NCI-H82 treated with DMSO at 0.1 percent for 48 hours (cell line): ENCODE data around the gene AGAP1.
"Not testable (repeated sequence)": the region's sequence is repeated elsewhere in the genome, so short reads cannot be mapped to it uniquely, and the experiment has no call there.

Experiments
- DNase-seq: peaks from one replicate; lab custom pipeline; 2025; ENCODE audit not compliant: unreplicated experiment; lab: John Stamatoyannopoulos, UW

Gene AGAP1

DNA sequence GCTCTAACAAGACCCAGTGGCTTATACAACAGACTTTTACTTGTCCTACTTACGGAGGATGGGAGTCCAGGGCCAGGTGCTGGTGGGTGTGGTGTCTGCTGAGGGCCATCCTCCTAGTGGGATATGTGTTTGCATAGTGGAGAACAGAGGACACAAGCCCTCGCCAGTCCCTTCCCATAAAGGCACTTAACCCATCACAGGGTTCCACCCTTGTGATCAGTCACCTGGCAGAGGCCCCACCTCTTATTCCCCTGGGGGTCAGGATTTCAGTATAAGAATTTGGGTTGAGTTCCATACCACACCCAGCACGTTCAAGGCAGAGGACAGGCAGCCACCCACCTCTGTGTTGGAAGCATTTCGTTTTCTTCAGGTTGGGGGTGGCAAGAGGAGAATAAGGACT is 259.0 kb downstream of the AGAP1 start:
- no peak for DNase-seq

DNA sequence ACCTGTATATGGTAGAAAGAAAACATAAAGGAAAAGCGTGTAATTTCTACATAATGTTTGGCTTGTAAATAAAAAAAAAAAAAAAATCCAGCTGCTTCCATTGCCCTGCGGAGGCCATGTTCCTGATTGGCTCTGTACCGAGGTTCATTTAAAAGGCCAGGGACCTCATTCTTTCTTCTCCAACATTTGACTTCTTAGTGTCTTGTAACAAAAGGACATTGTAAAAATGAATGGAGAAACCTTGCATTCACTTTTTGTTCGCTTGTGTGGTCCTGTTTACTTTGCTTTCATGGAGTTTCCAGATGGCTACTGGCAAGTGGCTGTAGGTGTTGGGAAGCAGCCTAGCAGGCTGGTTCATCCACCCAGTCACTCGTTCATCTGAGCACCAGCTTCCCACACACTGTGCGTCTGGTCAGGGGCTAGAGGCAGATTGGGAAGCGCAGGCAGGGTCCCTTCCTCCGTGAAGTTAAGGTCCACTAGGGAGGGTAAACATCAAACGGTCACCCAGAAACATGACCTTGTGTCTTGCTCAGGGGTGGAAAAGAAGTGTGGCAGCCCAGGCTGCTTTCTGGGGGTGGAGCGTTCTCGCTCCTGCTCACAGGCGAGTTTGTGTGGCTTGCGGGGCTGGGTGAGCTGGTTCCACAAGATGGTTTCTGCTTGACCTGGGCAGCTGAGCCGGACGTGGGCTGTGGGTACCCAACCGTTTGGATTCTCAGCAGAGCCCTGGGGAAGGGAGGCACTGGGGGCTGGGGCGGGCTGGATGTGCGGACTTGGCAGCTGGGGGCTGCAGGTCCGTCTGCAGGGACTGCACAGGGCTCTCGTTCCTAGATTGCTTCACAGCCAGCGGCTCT is 260.7 kb downstream of the AGAP1 start:
- DNase-seq = no peak

DNA sequence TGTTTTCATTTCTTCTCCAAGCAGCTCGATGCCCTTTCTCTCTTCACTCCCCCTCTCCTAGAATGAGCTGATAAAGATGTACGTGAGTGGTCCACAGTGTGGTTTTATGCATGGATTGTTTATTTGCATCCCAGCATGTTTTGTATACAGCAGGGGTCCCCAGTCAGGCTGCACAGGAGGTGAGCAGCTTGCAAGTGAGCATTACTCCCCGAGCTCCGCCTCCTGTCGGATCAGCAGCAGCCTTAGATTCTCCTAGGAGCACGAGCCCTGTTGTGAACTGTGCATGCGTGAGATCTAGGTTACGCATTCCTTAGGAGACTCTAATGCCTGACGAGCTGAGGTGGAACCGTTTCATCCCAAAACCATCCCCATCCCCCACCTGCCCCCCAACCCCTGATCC is 262.6 kb downstream of the AGAP1 start:
- no peak for DNase-seq

DNA sequence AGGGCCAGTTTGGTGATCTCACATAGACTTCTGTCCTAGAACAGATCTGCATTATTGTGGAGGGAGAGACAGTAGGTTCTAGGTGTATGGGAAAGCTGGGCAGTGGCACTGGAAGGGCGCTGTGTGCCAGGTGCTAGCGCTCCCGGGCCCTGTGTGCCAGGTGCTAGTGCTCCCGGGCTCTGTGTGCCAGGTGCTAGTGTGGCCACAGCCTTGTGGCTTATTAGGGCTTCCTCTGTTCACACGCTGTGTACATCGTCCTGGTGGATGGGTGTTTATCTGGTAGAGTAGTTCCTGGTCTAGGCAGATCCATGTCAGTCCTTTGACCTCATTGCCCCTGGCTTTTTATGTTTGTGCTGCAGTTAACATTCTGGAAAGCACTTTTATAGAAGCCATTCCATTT is 263.4 kb downstream of the AGAP1 start:
- no peak for DNase-seq

DNA sequence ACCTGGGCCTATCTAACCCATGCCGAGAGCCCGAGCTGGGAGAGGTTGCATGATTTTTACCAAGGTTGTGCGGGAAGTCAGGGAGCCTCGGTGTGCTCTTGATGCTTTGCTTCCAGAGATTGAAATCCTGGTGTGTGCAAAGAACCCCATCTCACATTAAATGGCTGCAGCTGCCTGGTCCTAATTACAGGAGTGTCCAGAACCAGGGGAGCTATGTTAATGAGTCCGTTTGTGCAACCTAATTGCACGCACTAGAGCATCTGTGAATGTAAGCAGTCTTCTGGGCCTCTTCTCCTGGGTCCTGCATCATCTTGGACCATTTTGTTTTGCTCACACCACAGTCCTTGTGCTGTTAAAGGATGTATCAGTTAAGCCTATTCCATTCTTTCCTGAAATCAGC is 263.8 kb downstream of the AGAP1 start:
- no peak for DNase-seq

DNA sequence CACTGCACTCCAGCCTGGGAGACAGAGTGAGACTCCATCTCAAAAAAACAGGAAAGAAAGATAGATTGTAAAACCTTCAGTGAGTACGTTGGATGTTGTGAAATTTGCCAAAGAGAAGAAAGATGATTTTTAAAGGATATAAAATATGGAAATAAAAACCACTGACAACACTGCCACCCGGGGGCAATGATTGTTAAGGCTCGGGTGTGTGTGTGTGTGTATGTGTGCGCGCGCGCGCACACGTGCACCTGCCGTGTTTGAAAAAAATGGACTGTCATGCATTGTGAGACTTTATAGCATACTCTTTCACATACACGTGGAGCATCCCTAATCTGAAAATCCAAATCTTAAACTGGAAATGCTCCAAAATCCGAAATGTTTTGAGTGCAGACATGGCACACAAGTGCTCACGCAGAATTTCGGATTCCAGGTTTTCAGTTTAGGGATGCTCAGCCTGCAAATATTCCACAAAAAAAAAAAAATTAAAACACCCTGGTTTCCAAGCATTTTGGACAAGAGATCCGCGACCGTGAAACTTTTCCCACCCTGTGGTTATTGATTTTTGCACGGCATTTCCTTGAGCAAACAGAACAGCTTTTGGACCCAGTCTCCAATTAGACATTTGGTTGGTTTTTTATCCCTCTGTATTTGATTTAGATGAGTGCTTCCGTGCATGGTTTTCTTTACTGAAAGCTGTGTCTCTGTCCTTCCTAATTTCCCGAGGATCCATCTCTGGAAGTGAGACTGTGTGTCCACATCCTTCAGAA is 269.2 kb downstream of the AGAP1 start:
- DNase-seq = no peak

DNA sequence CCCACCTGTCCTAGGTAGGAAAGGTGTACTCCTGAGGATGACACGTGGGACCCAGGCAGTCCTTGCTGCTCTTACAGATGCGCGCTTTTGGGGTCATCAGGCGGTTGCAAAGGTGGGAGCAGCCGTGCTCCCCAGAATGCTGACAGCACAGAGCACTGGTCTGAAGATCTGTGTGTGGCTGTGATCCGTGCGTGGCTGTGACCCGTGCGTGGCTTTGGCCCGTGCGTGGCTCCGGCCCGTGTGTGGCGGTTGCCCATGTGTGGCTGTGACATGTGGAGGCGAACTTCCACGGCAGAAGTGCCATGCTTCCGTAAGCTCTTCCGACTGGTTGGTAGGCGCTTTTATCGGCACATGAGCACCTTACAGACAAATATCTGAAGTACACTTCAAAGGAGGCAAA is 270.0 kb downstream of the AGAP1 start:
- no peak for DNase-seq

DNA sequence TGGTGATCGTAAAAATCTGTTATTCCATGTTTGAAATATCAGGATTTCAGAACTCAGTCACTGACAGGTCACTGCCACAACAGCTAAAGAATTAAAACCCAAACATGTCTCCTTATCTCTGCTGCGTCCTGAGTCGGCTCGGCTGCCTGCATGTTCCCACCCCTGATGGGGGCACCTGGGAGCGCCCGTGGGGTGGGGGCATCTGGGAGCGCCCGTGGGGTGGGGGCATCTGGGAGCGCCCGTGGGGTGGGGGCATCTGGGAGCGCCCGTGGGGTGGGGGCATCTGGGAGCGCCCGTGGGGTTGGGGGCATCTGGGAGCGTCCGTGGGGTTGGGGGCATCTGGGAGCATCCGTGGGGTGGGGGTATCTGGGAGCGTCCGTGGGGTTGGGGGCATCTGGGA is 270.6 kb downstream of the AGAP1 start:
- DNase-seq = not testable (repeated sequence)

DNA sequence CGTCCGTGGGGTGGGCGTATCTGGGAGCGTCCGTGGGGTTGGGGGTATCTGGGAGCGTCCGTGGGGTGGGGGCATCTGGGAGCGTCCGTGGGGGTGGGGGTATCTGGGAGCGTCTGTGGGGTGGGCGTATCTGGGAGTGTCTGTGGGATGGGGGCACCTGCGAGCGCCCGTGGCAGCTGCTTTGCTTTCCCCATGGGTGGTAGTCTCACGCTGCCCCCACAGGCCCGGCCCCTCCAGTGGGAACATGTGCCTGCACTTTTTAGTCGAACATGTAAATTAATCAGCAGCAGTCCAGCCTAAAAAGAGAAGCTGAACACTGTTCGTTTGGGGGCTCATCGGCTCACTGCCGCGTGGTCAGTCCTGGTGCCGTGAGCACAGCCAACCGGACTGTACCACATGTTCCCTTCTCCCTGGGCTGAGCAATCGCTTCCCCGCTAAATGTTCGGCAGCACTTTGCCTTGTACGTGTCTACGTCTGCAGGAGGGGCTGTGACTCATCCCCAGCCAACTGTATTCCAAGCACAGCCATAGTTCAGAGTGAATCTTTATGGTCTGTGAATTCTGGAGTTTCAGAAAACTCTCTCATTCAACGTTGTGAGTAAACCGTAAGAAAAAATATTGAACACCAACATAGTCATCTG is 271.5 kb downstream of the AGAP1 start:
- no peak for DNase-seq

DNA sequence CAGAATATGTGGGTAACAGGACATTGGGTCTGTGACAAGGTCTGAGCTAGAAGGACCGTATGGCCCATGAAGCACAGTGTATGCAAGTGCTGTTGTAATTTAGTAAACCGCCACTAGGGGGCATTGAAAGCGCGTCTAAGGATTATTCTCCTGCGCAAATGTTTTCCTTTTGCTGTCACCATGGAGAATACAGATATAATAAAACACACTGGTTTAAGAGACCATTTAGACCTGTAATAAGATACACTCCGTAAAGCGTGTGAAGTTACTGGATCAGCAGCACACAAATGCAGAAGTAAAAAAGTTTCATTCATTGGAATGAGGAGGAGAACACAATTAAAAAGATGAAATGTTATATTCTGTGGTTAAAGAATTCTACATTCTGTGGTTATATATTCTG is 272.4 kb downstream of the AGAP1 start:
- DNase-seq = peak; percentile 34

DNA sequence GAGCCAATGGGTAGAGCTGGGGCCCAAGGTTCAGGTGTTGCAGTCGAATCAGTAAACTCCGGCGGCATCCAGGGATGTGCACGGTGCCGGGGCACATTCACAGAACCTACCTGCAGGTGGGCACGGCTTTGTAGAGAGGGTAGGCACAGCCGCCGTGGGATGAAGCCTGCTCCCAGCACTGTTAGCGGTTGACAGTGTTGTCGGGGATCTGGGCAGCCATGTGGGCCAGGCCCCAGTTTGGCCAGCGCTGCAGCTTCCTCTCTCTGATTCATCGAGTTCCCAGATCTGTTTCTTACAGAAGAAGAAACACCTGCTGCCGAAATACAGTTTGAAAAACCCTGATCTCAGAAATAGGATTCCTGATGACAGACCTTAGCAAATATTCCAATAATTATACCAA is 274.8 kb downstream of the AGAP1 start:
- DNase-seq = no peak

DNA sequence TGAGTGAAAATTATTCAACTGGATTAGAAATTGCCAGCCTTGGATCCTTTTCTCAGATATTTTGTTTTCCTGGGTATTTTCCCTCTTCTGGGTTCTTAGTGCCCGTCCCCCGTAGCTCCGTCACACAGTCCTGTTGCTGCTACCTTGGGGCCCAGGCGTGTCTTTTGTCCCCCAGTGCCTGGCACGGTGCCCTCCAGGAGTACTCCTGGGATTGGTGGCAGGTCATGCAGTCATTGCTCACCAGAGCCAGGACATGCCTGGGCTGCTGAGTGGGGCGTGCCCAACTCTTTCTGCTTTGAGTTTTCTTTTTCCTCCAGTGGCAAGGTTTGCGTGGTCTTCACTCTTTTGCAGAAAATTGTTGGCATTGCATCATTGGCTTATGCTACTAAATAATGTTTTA is 275.2 kb downstream of the AGAP1 start:
- DNase-seq = no peak

DNA sequence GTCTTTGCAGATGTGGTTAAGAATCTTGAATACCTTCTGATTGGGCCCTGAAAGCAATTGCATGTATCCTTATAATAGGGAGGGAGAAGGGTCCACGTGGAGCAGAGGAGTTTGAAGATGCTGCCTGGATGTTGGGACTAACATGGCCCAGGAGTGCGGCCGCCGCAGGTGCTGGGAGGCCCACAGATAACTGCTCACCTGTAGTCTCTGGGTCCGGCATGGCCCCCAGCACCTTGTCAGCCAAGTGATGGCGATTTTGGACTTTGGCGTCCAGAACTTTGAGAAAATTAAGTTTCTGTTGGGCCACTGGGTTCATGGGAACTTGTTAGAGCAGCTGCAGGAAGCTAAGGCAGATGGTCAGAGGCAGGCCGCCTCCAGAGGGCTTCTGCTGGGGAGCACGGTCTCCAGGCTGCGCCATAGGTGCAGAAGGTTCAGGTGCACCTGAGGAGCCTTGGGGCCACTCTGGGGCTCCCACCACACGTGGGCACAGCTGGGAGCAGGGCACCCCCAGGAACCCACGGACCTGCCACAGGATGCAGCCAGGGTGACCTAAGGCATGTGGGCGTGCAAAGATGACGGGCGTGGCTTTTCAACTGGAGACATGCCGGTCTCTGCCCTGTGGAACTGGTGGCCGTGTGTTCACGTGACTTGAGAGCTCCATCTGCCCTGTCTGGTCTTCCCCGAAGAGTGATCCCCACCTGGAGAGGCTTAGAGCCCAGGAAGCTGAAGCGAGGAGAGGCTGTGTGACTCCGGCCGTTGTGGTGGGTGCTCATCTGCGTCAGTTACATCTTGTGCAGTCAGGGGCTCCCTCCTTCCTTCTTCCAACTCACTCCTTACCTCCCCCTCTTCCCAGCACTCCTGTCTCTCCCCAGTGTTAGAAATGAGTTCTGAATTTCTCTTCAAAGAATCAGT is 277.3 kb downstream of the AGAP1 start:
- DNase-seq = no peak

DNA sequence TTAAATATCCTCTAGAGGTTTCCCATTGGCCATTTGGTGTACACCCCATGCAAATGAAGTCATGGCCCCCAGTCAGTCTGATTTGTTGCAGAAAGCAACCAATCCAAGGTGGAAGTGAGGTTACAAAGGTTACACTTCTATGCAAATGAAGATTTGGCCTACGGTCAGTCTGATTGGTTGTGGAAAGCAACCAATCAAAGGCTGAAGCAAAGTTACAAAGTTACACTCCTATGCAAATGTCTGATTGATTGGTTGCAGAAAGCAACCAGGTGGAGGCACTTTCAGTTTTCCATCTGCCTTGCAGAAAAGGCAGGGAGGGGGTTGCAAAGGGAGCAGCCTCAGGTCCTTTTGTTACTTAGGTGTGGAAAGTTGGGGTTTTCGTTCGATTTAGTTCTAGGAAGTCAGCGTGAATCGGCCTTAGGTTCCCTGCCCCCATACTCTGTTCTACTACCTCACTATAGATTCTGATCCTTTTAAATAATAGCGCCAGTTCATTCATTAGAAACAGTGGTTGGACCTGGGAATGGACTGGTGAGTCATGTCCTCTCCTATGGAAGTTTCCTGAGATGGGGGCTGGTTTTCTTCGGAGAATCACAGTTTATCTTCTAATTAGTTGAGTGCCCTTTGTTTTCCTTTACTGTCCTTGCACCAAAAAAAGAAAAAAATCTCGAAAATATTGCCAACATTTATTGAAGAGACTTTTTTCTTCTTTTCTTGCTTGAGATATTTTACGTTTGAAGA is 279.5 kb downstream of the AGAP1 start:
- no peak for DNase-seq

DNA sequence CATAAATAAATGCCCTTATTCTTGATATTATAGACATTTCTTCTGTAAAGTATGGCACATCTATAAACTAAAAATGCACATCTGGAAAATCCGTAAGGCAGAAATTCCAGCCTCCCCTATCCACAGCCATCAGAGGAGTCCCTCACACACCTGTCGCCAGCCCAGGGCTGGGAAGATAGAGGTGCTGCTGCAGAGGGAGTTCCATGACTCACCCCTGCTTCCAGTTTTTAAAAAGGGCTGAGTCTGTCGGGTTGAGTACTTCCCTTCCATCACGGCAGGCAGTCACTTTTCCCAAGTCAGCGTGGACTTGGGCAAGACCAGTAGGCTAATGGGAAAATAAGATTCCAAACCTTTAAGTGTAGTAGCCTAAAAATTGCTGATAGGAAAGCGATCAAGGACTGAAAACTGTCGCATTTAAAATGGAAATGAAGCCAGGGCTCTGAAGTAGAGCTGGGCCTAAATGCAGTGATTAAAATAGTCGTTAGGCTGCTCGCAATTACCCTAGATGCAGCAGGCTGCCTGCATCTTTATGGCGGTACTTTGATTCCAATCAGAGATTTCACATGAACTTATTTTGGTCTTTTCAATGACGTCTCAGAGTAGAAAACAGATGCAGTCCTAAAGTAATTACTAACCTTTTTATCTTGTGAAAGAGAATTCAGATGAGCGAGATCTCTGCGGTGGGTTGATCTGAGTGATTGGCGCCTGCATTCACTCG is 280.5 kb downstream of the AGAP1 start:
- no peak for DNase-seq

DNA sequence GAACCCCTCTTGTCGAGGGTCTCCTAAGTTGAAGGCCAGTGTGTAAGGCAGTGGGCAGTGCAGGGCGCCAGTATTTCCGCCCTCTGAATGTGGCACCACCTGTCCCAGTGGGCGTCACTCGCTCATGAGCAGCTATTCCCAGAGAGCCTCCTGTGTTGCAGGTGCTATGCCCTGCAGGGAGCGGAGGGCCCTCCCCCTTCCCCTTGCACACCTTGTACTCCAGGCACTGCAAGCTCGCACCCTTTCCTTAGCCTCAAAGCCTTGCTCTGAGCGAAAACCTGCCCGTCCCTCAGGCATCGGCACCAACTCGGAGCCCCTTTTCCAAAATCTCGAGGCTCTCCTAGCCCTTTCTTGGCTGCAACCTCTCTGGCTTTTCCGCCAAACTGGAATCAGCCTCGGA is 282.7 kb downstream of the AGAP1 start:
- DNase-seq = no peak

DNA sequence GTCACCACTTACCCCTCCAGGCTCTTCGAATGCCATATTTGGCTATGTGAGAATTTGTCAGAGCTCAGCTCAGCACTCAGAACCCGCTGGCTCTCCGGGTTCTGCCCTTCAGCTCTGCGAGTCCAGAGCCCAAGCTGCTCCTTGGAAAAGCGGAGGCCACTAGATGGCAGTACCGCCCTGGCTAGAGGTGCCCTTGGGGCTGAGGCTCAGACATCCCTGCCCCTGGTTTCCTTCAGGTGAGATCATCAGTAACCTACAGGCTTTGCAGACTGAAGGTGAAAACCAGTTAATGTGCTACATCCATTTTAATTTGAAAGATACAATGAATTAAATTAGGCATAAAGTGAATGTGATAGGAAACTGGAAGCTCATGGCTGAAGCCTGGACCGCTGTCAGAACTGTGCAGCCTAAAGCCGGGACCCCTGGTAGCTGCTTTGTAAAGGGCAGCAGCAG is 285.6 kb downstream of the AGAP1 start:
- DNase-seq = peak; percentile 3

DNA sequence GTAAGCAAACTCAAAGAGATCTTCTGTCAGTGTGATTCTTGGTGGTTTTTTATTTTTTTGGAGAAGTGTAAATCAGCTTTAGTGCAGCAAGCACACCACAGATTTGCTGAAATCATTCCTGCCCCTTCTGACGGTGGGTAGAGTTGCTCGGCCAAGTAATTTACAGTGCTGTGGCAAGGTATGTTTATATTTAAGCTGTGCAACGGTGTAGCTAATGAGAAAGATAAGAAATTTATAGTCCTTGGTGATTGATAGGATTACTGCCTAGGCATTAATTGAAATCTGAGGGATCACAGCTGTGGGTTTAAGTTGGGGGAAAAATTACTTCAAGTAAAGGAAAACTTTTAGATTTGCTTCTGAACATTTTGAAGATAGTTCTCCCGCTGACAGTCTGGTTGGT is 286.6 kb downstream of the AGAP1 start:
- DNase-seq = no peak

DNA sequence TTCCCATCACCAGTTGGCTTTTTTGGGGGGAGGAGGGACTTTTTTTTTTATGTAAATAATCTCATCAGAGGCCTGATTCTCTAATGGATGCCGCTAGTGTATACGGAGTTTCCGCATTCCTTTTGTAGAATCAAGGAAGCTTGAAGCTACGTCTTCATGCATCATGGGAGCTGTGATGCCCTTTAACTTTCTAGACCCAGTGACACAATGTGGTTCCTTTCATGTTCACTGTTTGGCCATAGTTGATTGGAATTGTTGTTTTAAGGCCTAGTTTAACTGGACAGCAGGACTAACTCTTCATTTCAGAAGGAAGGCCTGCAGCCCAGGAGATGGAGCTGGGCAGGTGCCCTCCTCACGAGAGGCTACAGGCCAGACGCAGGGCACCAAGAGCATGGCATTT is 287.9 kb downstream of the AGAP1 start:
- DNase-seq = no peak

DNA sequence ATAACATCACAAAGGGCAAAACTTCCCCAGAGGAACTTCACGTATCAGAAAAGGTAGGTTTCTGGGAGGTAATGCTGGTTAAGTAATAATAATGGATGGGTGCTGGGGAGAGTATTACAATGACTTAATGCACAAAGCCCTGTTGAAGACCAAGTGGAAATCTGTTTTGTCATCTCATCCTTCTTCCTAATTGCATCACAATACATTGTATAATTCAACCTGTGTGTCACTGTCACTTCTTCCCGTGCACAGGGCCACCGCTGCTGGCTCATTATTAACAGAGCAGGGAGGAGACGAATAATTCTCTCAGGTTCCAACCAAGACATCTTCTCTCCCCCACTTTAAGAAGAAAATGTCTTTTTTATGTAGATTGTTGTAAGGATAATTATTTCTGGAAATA is 290.9 kb downstream of the AGAP1 start:
- no peak for DNase-seq
